ENCODE measurements around the gene PCDHB10. TPM values are rescaled to one million over a fixed set of nuclear protein-coding genes. Genes with fewer than 3 reads are reported as not detected.
A peak's percentile ranks its signal among the peaks of the same experiment; 100 is the strongest.
"Not testable (repeated sequence)": the region's sequence is repeated elsewhere in the genome, so short reads cannot be mapped to it uniquely, and the experiment has no call there.

PCDHB10 gene
- total RNA-seq, 3 donors from 2014 or later (not counting 1 experiment from before 2014, with no cell fraction given): 0.15 TPM; not detected in 2

- WGBS (ENCODE audit: insufficient coverage): 40% methylated on average over 19 of the region's 20 CpGs
- Mint-ChIP-seq H3K36me3 (no peaks in the 10 kb centered on the region), H3K27ac (no peak within 1 kb of the TSS), H3K4me1 (no peaks in the 10 kb centered on the region), H3K27me3 (ENCODE audit: low read depth in 2 of 2) (peaks cover 0 to 11% of the 10 kb centered on the region in 2 donors), H3K9me3 (peaks cover 2 to 9% of the 10 kb centered on the region in 2 donors), H3K4me3 (no peak within 1 kb of the TSS)
- Histone ChIP-seq H3K9me3 (ENCODE audit: control insufficient read depth, insufficient read depth, low read length) (peaks cover 6% of the 10 kb centered on the region), H3K27ac (ENCODE audit: low read length) (no peak within 1 kb of the TSS), H3K4me1 (ENCODE audit: control insufficient read depth, insufficient read depth, low read length) (no peaks in the 10 kb centered on the region), H3K36me3 (ENCODE audit: control insufficient read depth, insufficient read depth, low read length) (no peaks in the 10 kb centered on the region), H3K4me3 (ENCODE audit: low read length) (no peak within 1 kb of the TSS), H3K27me3 (ENCODE audit: control insufficient read depth, insufficient read depth, low read length) (no peaks in the 10 kb centered on the region)
- ATAC-seq (no peak), DNase-seq (peak in 1 of 2 donors; percentile 48)
- intact Hi-C loops (cut with micrococcal nuclease): no loop called here
- TF ChIP-seq CTCF (IDR thresholded peaks at IDR 0.05): no peak
Measured at GRCh38 chr5:141172381-141173204, 19.6 kb upstream of the PCDHB10 start, which contains the start of gene PCDHB7. TSS of gene PCDHB7 (plus strand) at chr5:141172644. CDS start at chr5:141172836, 192 bp downstream.

- H3K4me1 ChIP-seq (ENCODE audit: control insufficient read depth, insufficient read depth, low read length); H3K4me3 Mint-ChIP-seq; H3K27ac ChIP-seq (ENCODE audit: low read length); intact Hi-C loops (cut with micrococcal nuclease); H3K4me3 ChIP-seq (ENCODE audit: low read length); H3K27ac Mint-ChIP-seq; H3K36me3 ChIP-seq (ENCODE audit: control insufficient read depth, insufficient read depth, low read length); H3K36me3 Mint-ChIP-seq; ATAC-seq; H3K9me3 ChIP-seq (ENCODE audit: control insufficient read depth, insufficient read depth, low read length); H3K27me3 ChIP-seq (ENCODE audit: control insufficient read depth, insufficient read depth, low read length); H3K9me3 Mint-ChIP-seq; DNase-seq; H3K4me1 Mint-ChIP-seq: not testable (repeated sequence)
- peaks cover 0 to 11% of the 10 kb centered on the region in 2 donors for H3K27me3 Mint-ChIP-seq (ENCODE audit: low read depth in 2 of 2)
- WGBS (ENCODE audit: insufficient coverage): 50% methylated on average over 77 of the region's 79 CpGs
Measured at GRCh38 chr5:141174291-141175104, 17.7 kb upstream of the PCDHB10 start.

GRCh38 chr5:141175933-141176332, 16.2 kb upstream of the PCDHB10 start:
- intact Hi-C loops (cut with micrococcal nuclease): no loop called here
- no peaks in the 10 kb centered on the region for H3K4me1 Mint-ChIP-seq
- no peaks in the 10 kb centered on the region for H3K4me1 ChIP-seq (ENCODE audit: control insufficient read depth, insufficient read depth, low read length)

GRCh38 chr5:141177577-141178191, 14.5 kb upstream of the PCDHB10 start, which contains the start of gene PCDHB8:
TSS of gene PCDHB8 (plus strand) at chr5:141177790. CDS start at chr5:141178035, 245 bp downstream.
- DNase-seq; H3K4me3 Mint-ChIP-seq; ATAC-seq; H3K36me3 ChIP-seq (ENCODE audit: control insufficient read depth, insufficient read depth, low read length); H3K4me1 Mint-ChIP-seq; H3K27ac ChIP-seq (ENCODE audit: low read length); H3K27me3 ChIP-seq (ENCODE audit: control insufficient read depth, insufficient read depth, low read length); H3K9me3 ChIP-seq (ENCODE audit: control insufficient read depth, insufficient read depth, low read length); H3K4me1 ChIP-seq (ENCODE audit: control insufficient read depth, insufficient read depth, low read length); H3K27ac Mint-ChIP-seq; H3K4me3 ChIP-seq (ENCODE audit: low read length); intact Hi-C loops (cut with micrococcal nuclease); H3K36me3 Mint-ChIP-seq; H3K9me3 Mint-ChIP-seq: not testable (repeated sequence)
- WGBS (ENCODE audit: insufficient coverage): 38% methylated on average over 8 of the region's 18 CpGs
- H3K27me3 Mint-ChIP-seq (ENCODE audit: low read depth in 2 of 2): peaks cover 12 to 13% of the 10 kb centered on the region in 2 donors

More at GRCh38 chr5:141175933-141176332, 16.2 kb upstream of the PCDHB10 start:
- H3K9me3 ChIP-seq (ENCODE audit: control insufficient read depth, insufficient read depth, low read length): peaks cover 6% of the 10 kb centered on the region
- peaks cover 0 to 4% of the 10 kb centered on the region in 2 donors for H3K9me3 Mint-ChIP-seq
- peaks cover 0 to 10% of the 10 kb centered on the region in 2 donors for H3K27me3 Mint-ChIP-seq (ENCODE audit: low read depth in 2 of 2)
- no peak overlapping the region for H3K27ac ChIP-seq (ENCODE audit: low read length)
- no peaks in the 10 kb centered on the region for H3K36me3 ChIP-seq (ENCODE audit: control insufficient read depth, insufficient read depth, low read length)
- no peak for DNase-seq
- ATAC-seq: no peak
- H3K36me3 Mint-ChIP-seq: no peaks in the 10 kb centered on the region
- H3K27me3 ChIP-seq (ENCODE audit: control insufficient read depth, insufficient read depth, low read length): no peaks in the 10 kb centered on the region
- no peak for TF ChIP-seq CTCF (IDR thresholded peaks at IDR 0.05)
- H3K4me3 ChIP-seq (ENCODE audit: low read length): no peak overlapping the region
- no peak overlapping the region for H3K27ac Mint-ChIP-seq
- H3K4me3 Mint-ChIP-seq: no peak overlapping the region
- 50% methylated on average over 1 of the region's 1 CpG for WGBS (ENCODE audit: insufficient coverage)

- H3K4me3 ChIP-seq (ENCODE audit: low read length): not testable (repeated sequence)
Measured at GRCh38 chr5:141179371-141179770, 12.8 kb upstream of the PCDHB10 start.

GRCh38 chr5:141179876-141180275, 12.3 kb upstream of the PCDHB10 start:
- H3K9me3 Mint-ChIP-seq; ATAC-seq; H3K27me3 ChIP-seq (ENCODE audit: control insufficient read depth, insufficient read depth, low read length); H3K4me1 ChIP-seq (ENCODE audit: control insufficient read depth, insufficient read depth, low read length); DNase-seq; H3K4me1 Mint-ChIP-seq; H3K27ac ChIP-seq (ENCODE audit: low read length); H3K4me3 ChIP-seq (ENCODE audit: low read length); H3K36me3 ChIP-seq (ENCODE audit: control insufficient read depth, insufficient read depth, low read length); H3K27ac Mint-ChIP-seq; H3K9me3 ChIP-seq (ENCODE audit: control insufficient read depth, insufficient read depth, low read length); H3K4me3 Mint-ChIP-seq; intact Hi-C loops (cut with micrococcal nuclease): not testable (repeated sequence)
- H3K36me3 Mint-ChIP-seq: peaks cover 11% of the 10 kb centered on the region
- 42% methylated on average over 20 of the region's 32 CpGs for WGBS (ENCODE audit: insufficient coverage)
- H3K27me3 Mint-ChIP-seq (ENCODE audit: low read depth in 2 of 2): peaks cover 19% of the 10 kb centered on the region in 2 donors

More at GRCh38 chr5:141179371-141179770, 12.8 kb upstream of the PCDHB10 start:
- H3K9me3 ChIP-seq (ENCODE audit: control insufficient read depth, insufficient read depth, low read length); H3K27ac ChIP-seq (ENCODE audit: low read length); DNase-seq; H3K27me3 ChIP-seq (ENCODE audit: control insufficient read depth, insufficient read depth, low read length); H3K4me3 Mint-ChIP-seq; H3K27ac Mint-ChIP-seq; H3K4me1 ChIP-seq (ENCODE audit: control insufficient read depth, insufficient read depth, low read length); intact Hi-C loops (cut with micrococcal nuclease); H3K36me3 Mint-ChIP-seq; H3K9me3 Mint-ChIP-seq; H3K4me1 Mint-ChIP-seq; ATAC-seq; H3K36me3 ChIP-seq (ENCODE audit: control insufficient read depth, insufficient read depth, low read length): not testable (repeated sequence)
- 44% methylated on average over 23 of the region's 39 CpGs for WGBS (ENCODE audit: insufficient coverage)
- H3K27me3 Mint-ChIP-seq (ENCODE audit: low read depth in 2 of 2): peaks cover 14 to 15% of the 10 kb centered on the region in 2 donors
